GM18873 (cell line): ENCODE measurements around the gene ADRA2A.

Source experiments
- ATAC-seq: cut with Tn5 transposase; IDR thresholded peaks from one replicate; pipeline ENCODE4 v1.9.1; 2021; ENCODE audit warnings: mild to moderate bottlenecking, moderate library complexity, moderate number of reproducible peaks; ENCODE audit not compliant: unreplicated experiment, low FRiP score

The ADRA2A gene

DNA sequence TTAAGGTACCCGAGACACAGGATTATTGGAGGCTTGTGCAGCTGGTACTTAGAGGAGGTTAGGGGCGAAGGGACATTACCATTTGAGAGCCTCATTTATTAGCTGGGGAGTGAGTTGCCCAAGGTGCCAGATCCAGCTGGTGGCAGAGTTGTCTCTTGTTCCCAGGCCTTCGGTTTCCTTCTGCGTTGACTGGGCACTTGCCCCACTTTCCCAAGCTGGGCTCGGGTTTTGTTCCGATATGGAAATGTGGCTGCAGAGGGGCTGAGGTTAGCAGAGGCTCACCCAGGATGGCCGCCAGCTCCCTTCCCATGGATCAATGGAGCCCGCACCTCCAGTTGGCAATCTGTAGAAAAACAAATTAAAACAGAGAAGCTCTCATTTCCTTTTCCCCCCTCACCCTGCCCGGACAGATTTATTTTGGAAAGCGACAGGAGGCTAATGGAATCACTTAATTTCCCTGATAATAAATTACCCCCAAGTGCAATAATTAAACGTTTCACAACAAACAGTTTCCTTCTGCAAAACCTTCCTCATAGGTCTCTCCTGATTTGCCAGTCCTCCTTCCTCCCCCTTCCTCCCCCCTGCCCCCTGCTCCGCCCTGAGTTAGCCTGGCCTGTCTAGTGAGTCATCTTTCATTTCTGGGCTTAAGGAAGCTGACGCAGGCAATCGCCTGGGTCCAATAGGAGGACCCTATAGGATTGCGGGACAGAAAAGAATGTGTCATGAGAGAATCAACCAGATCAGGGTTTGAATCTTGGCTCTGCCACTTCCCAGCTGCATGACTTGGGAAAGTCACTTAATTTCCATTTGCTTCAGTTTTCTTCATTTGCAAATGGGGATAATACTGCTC lies 51.7 kb downstream of the ADRA2A start:
- no peak for ATAC-seq

DNA sequence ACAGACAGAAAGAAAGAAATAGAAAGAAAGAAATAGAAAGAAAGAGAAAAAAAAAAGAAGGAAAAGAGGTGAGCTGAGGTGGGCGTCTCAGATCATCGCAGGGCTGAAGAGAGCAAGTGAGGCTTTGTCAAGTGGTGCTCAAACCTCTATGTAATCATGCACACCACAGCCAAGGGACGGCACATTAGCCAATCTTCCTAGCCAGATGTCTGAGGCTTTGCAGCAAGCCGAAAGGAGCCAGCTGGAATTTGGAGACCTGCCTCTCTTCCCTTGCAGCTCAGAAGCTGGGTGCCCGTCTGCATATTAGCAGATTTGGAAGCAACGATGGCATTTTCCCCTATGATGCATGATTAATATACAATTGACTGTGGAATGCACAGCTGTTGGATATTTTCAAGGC lies 52.5 kb downstream of the ADRA2A start:
- no peak for ATAC-seq

DNA sequence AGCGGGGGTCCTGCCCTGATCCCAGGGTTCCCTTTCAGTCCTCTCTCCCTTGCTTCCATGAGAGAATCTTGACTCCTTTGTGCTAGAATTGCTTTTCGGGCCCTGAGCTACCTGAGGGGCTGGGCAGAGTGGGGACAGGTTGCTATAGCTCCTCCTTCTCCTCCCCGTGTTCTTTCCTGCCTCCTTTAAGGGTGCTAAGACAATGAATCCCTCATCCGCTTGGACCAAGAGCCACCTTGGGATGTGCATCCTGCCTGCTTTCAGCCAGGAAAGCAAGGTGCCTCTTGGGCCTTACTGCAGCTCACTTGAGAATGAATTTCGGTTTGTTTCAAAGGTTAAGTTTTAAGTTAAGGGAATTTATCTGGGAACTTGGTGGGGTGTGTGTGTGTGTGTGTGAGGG lies 53.6 kb downstream of the ADRA2A start:
- ATAC-seq = no peak
